Aorta (tissue), 5 donors: ENCODE measurements around the gene PTPRM. TPM values are rescaled to one million over a fixed set of nuclear protein-coding genes. Genes with fewer than 3 reads are reported as not detected.

Experiments
- ATAC-seq: fragments of 200-7000 bp; cut with Tn5 transposase; one replicate; pipeline ENCODE4 v1.9.1; 2022; ENCODE audit warnings: moderate library complexity; ENCODE audit not compliant: low FRiP score
- DNase-seq, 2 donors: peaks; one replicate each; pipeline ENCODE4 v3.0.0-alpha.2; 2020
- H3K27ac ChIP-seq, 2 donors: one replicate each; pipeline ENCODE4 v1.5.1; 2013; ENCODE audit warnings: low read length in 2 of 2, mild to moderate bottlenecking in 2 of 2, moderate library complexity in 2 of 2, control low read depth in 1 of 2, inconsistent platforms in 1 of 2, low read depth in 1 of 2
- H3K27me3 ChIP-seq, 2 donors: one replicate each; pipeline ENCODE4 v1.6.1; 2013; ENCODE audit warnings: control low read depth in 1 of 2, low read length in 1 of 2, mild to moderate bottlenecking in 1 of 2, moderate library complexity in 1 of 2; ENCODE audit not compliant: insufficient read depth in 2 of 2, control insufficient read depth in 1 of 2
- H3K36me3 ChIP-seq, 2 donors: one replicate each; pipeline ENCODE4 v1.6.1; 2013; ENCODE audit warnings: control low read depth in 1 of 2, low read length in 1 of 2, mild to moderate bottlenecking in 1 of 2; ENCODE audit not compliant: insufficient read depth in 2 of 2, control insufficient read depth in 1 of 2
- H3K4me1 ChIP-seq, 2 donors: one replicate each; pipeline ENCODE4 v1.6.1; 2013; ENCODE audit warnings: low read length in 2 of 2, control low read depth in 1 of 2, mild to moderate bottlenecking in 1 of 2, moderate library complexity in 1 of 2; ENCODE audit not compliant: insufficient read depth in 2 of 2, control insufficient read depth in 1 of 2
- H3K4me3 ChIP-seq, 2 donors: one replicate each; pipeline ENCODE4 v1.5.1; 2013; ENCODE audit warnings: low read length in 2 of 2, control low read depth in 1 of 2, mild to moderate bottlenecking in 1 of 2
- H3K9me3 ChIP-seq: one replicate; pipeline ENCODE4 v1.6.1; 2013; ENCODE audit warnings: mild to moderate bottlenecking, low read length; ENCODE audit not compliant: control insufficient read depth
- WGBS, 2 donors: extraction: QIAGEN DNeasy Blood & Tissue Kit; methylation state at CpG; one replicate each; pipeline ENCODE4 v1.1.7; 2013; 5-methylcytosine and 5-hydroxymethylcytosine counted together
- intact Hi-C, 2 donors: fragments of 100-400 bp; cut with DNase I; formaldehyde crosslinking; loops; one replicate each; pipeline versions ENCODE4 v1.14.2 to v1.15.0; 2022
- polyA plus RNA-seq, 2 donors: library from polyadenylated mRNA; stranded (reverse); fragments of 200-250 nt; gene quantifications; one replicate each; pipeline ENCODE4 v1.2.3, GENCODE V29; 2013
- total RNA-seq, 2 donors: library from RNA; stranded (reverse); fragmentation: NEBNext Ultra II Directional; extraction: Animal tissue kit (Norgen Biotek cat#: 25700); gene quantifications; one replicate each; pipeline ENCODE4 v1.2.1, GENCODE V29; 2021
- donor health status: healthy with polysubstance abuse.
- donor health status: Bipolar disorder and iron deficiency.
- donor health status: DM: no; HTN: no; CAD: no.
- donor health status: DM: no; HTN: no; CAD: no.
- donor health status: DM: yes; HTN: yes; CAD: no.

The PTPRM gene
- total and polyA plus RNA-seq, 4 donors = 10.6 to 98.9 (median 65.6) TPM

- H3K27ac ChIP-seq = no peak overlapping the region
- H3K4me3 ChIP-seq = no peak overlapping the region
- no peaks in the 10 kb centered on the region for H3K9me3 ChIP-seq
- no peak for DNase-seq
- 80 to 87% methylated on average over 1 of the region's 1 CpG for WGBS, 2 donors
- no peaks in the 10 kb centered on the region for H3K27me3 ChIP-seq
- intact Hi-C loops = loop anchor here in 1 of 2 donors (10.0 kb wide), 1 partner anchor 138 kb away; no protein-coding TSS in a partner anchor
- H3K36me3 ChIP-seq = no peaks in the 10 kb centered on the region
- H3K4me1 ChIP-seq = peaks cover 0 to 9% of the 10 kb centered on the region in 2 donors
- no peak for ATAC-seq
Measured at GRCh38 chr18:7743256-7743655, 176.1 kb downstream of the PTPRM start.

- Histone ChIP-seq H3K4me3 (no peak overlapping the region), H3K27ac (no peak overlapping the region), H3K36me3 (no peaks in the 10 kb centered on the region), H3K4me1 (peaks cover 0 to 15% of the 10 kb centered on the region in 2 donors), H3K9me3 (no peaks in the 10 kb centered on the region), H3K27me3 (no peaks in the 10 kb centered on the region)
- ATAC-seq (no peak), DNase-seq (no peak)
- 96 to 99% methylated on average over 3 of the region's 3 CpGs for WGBS, 2 donors
- intact Hi-C loops = loop anchor here in 1 of 2 donors (10.0 kb wide), 1 partner anchor 141 kb away; no protein-coding TSS in a partner anchor
Measured at GRCh38 chr18:7746106-7746505, 179.0 kb downstream of the PTPRM start.

GRCh38 chr18:7748251-7749007, 181.3 kb downstream of the PTPRM start:
- H3K27ac ChIP-seq = no peak overlapping the region
- no peaks in the 10 kb centered on the region for H3K27me3 ChIP-seq
- DNase-seq (no peak), ATAC-seq (no peak)
- intact Hi-C loops = loop anchor here in 1 of 2 donors (10.0 kb wide), 1 partner anchor 144 kb away; no protein-coding TSS in a partner anchor
- H3K36me3 ChIP-seq = no peaks in the 10 kb centered on the region
- H3K4me1 ChIP-seq = peaks cover 0 to 15% of the 10 kb centered on the region in 2 donors
- no peak overlapping the region for H3K4me3 ChIP-seq
- whole genome bisulfite sequencing, 2 donors = 14 to 18% methylated on average over 4 of the region's 4 CpGs
- no peaks in the 10 kb centered on the region for H3K9me3 ChIP-seq

GRCh38 chr18:7749008-7749405, 181.9 kb downstream of the PTPRM start:
- ATAC-seq = no peak
- 2 to 9% methylated on average over 2 of the region's 2 CpGs for WGBS, 2 donors
- no peaks in the 10 kb centered on the region for H3K9me3 ChIP-seq
- H3K4me1 ChIP-seq = peaks cover 0 to 17% of the 10 kb centered on the region in 2 donors
- no peak overlapping the region for H3K27ac ChIP-seq
- no peak for DNase-seq
- H3K36me3 ChIP-seq = no peaks in the 10 kb centered on the region
- no peak overlapping the region for H3K4me3 ChIP-seq
- intact Hi-C loops = loop anchor here in 1 of 2 donors (10.0 kb wide), 1 partner anchor 144 kb away; no protein-coding TSS in a partner anchor
- no peaks in the 10 kb centered on the region for H3K27me3 ChIP-seq

GRCh38 chr18:7749510-7749981, 182.4 kb downstream of the PTPRM start:
- Histone ChIP-seq H3K4me3 (no peak overlapping the region), H3K27me3 (no peaks in the 10 kb centered on the region), H3K36me3 (no peaks in the 10 kb centered on the region), H3K27ac (peak overlapping the region in 1 of 2 donors; percentile 9), H3K9me3 (no peaks in the 10 kb centered on the region), H3K4me1 (peaks cover 0 to 17% of the 10 kb centered on the region in 2 donors)
- WGBS, 2 donors = 3 to 6% methylated on average over 2 of the region's 2 CpGs
- no peak for DNase-seq
- peak; percentile 39 for ATAC-seq
- intact Hi-C loops = loop anchor here in 1 of 2 donors (10.0 kb wide), 1 partner anchor 145 kb away; no protein-coding TSS in a partner anchor

- H3K36me3 ChIP-seq = no peaks in the 10 kb centered on the region
- no peak for DNase-seq
- 2 to 7% methylated on average over 6 of the region's 6 CpGs for WGBS, 2 donors
- no peak for ATAC-seq
- intact Hi-C loops = loop anchor here in 1 of 2 donors (5.0 to 10.0 kb wide), 2 partner anchors 183 to 475 kb away; partner anchors contain the start of gene PTPRM
- no peak overlapping the region for H3K4me3 ChIP-seq
- H3K27ac ChIP-seq = peak overlapping the region in 1 of 2 donors; percentile 32
- H3K4me1 ChIP-seq = peaks cover 0 to 17% of the 10 kb centered on the region in 2 donors
- H3K9me3 ChIP-seq = no peaks in the 10 kb centered on the region
- H3K27me3 ChIP-seq = no peaks in the 10 kb centered on the region
Measured at GRCh38 chr18:7750095-7750663, 183.1 kb downstream of the PTPRM start.

- ATAC-seq = no peak
Measured at GRCh38 chr18:7750966-7751365, 183.8 kb downstream of the PTPRM start.

GRCh38 chr18:7754258-7754657, 187.1 kb downstream of the PTPRM start:
- Histone ChIP-seq H3K9me3 (no peaks in the 10 kb centered on the region), H3K4me3 (no peak overlapping the region), H3K27ac (no peak overlapping the region), H3K36me3 (no peaks in the 10 kb centered on the region), H3K4me1 (peaks cover 0 to 8% of the 10 kb centered on the region in 2 donors), H3K27me3 (no peaks in the 10 kb centered on the region)
- WGBS, 2 donors = 81 to 82% methylated on average over 1 of the region's 1 CpG
- intact Hi-C loops = loop anchor here in 1 of 2 donors (5.0 to 10.0 kb wide), 2 partner anchors 187 to 479 kb away; partner anchors contain the start of gene PTPRM
- DNase-seq (no peak), ATAC-seq (no peak)

More at GRCh38 chr18:7750966-7751365, 183.8 kb downstream of the PTPRM start:
- Histone ChIP-seq H3K4me1 (peaks cover 0 to 17% of the 10 kb centered on the region in 2 donors), H3K36me3 (no peaks in the 10 kb centered on the region), H3K27ac (no peak overlapping the region), H3K9me3 (no peaks in the 10 kb centered on the region), H3K27me3 (no peaks in the 10 kb centered on the region), H3K4me3 (no peak overlapping the region)
- WGBS, 2 donors = 77 to 83% methylated on average over 5 of the region's 5 CpGs
- DNase-seq = no peak
- intact Hi-C loops = loop anchor here in 1 of 2 donors (5.0 to 10.0 kb wide), 2 partner anchors 184 to 476 kb away; partner anchors contain the start of gene PTPRM
